HG03521 (cell line): Measurements from ENCODE around the gene FBXO3.
A peak's percentile ranks its signal among the peaks of the same experiment; 100 is the strongest.

Source experiments
- ATAC-seq: cut with Tn5 transposase; IDR thresholded peaks from one replicate; pipeline ENCODE4 v1.9.1; 2021; ENCODE audit warnings: mild to moderate bottlenecking, moderate library complexity; ENCODE audit not compliant: unreplicated experiment

FBXO3 gene

DNA sequence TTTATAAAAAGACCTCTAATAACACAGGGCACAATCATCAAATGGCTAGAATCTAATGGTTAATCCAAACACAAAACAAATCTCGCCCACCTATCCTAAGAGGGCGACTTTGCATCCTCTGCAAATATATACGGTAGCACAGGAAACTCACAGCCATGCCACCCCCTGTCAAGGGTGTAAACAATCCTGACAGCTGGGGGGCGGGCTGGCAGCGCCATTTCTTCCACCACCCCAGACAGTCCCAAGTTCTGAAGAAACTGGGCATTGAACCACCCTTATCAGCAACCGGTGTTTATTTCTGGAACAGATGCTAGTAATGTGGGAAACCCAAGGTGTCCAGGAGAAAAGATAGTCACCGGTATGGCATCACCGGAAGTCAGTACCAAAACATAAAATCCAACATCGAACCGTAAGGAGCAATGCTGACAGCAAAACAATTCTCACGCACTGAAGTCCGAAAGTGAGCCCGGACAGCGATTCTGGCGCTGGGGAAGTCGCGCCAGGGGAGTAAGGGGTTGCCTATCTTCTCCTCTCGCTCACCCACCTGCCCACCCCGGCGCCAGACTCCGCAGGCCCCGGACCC is 825 bp downstream of the FBXO3 start:
- no peak for ATAC-seq

DNA sequence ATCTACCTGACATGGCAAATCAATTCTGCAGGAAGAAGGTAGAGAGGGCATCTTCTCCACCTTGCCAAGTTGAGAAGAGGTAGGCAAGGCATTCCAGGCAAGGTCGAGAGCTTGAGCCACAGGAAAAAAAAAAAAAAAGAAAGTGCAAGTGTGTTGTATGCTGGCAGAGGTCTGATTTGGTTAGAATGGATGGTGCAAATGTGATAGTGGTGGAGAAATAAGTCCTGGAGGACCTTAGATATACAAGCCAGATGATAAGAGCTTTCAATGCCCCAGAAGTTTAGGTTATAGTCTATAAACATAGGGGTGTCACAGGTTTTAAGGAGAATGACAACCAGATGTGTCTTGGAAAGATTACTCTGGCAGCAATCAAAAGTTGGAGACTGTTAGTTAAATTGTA is 1.4 kb downstream of the FBXO3 start:
- no peak for ATAC-seq

DNA sequence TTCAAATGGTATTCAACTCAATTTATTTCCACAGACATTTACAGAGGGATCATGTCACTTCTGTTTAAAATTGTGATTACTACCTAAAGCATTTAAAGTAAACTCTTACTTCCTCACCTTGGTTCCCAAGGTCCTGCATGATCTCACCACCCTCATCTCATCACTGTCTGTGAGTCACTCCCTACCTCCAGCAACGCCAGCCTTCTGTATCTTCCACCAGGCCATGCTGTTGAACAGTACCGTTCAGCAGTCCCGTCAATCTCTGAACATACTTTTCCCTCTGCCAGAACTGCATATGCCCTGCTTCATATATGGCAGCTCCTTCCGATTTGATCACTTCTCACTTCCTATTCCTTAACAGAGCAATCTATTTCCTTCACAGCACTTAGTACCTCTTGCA is 2.0 kb downstream of the FBXO3 start:
- ATAC-seq = no peak

DNA sequence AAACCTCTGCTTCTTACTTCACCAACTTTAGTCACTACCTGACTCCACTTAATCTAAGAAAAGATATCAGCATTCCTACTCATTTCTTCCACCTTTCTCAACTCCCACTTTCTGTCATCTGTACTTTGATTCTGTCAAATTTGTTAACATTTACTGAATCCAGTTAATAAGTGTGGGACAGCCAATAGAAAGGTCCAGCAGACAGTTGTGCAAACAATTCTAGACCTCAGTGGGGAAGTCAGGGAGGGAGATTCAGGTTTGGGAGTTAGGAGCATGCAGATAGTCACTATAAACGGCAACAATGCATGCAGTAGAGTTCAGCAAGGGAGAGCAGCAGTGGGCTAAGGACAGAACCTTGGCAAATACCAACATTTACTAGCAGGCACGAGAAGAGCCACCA is 4.1 kb downstream of the FBXO3 start:
- no peak for ATAC-seq

DNA sequence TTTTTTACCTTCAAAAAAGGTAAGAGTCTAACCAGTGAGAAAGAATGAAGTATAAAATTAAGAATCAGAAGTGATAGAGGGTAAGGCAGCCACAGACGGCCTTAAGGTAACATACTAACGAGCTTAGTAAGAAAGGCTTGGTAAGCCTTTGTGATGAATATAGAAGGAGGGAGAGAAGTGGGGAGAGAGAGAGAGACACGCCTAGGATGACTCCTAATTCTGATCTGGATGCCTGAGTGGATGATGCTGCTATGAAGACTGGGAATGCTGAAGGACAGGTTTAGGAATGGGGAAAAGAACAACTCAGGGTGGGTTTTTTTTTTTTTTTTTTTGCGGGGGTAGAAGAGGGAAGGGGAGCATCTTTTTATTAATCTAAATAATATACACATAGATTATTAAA is 4.8 kb downstream of the FBXO3 start:
- ATAC-seq = no peak

DNA sequence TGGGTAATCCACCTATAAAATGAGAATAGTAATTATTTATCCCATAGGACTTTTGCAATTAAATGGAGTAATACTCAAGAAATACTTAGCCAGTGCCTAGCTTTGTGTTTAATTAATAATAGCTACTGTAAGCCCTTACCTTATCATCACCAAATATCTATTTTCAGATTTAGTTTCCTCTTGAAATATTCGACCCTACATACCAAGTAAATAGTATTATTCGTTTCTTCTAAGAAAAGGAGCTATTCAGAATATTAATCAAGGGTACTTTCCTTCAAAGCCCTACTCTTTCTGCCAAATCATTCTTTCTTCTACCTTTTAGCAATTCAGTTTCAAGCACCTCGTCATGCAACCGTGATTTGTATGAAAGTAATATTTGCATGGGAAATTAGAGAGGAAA is 6.7 kb downstream of the FBXO3 start:
- ATAC-seq = no peak

DNA sequence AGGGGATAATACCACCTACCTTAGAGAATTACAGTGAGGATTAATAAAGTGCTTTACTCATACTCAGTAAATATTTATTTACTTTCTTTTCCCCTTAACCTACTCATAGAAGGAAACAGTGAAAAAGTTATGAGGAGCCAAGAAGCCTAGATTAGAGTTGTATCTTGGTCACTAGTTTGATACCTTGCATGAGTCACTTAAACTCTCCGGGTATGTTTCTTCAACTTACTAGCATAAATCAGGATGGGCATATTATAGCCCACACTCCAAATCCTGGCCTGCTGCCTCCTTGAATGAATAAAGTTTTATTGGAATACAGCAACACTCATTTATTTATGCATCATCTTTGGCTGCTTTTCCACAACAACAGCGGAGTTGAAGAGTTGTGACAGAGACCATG is 8.2 kb downstream of the FBXO3 start:
- no peak for ATAC-seq

DNA sequence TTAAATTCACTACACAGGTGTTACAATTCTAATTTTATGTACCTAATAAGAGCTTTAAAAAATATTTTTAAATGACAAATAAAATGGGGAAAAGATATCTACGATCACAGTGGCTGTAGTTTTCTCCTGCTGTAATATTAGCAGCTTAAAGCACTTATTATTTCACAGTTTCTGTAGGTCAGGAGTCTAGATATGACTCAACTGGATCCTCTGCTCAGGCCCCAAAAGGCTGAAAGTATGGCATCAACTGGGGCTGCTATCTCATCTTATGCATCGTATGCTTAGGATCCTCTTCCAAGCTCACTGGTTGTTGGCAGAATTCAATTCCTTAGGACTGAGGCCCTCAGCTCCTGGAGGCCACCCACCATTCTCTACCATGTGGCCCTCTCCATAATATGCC is 12.8 kb downstream of the FBXO3 start:
- no peak for ATAC-seq

DNA sequence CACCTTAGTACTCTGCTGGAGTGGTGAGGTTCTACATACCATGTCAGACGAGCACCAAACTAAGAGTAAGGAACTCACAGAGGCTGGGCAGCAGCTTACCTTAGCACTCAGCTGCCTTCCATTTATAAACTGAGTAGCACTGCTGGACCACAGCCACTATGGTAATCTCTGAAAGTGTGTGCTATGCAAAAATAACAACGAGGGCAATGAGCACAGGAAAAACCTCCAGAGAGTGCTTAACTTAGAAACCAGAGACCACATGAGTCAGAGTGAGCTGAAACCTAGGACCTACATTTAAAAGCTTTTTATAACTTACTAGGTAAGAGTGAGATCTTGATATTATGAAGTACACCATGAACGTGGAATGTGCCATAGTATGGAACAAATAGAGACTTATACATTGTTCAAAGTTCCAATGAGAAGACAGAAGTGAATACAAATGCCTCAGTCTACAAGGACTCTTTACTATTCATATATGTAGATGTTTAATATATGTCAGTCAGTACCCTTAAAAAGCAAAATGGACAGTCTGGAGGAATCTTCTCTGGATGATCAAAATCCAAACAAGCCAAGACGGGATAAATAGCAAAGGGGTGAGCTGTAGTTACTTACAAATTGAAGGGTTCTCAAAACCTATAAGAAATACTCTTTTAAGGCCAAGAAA is 20.9 kb downstream of the FBXO3 start:
- peak; percentile 96 for ATAC-seq

DNA sequence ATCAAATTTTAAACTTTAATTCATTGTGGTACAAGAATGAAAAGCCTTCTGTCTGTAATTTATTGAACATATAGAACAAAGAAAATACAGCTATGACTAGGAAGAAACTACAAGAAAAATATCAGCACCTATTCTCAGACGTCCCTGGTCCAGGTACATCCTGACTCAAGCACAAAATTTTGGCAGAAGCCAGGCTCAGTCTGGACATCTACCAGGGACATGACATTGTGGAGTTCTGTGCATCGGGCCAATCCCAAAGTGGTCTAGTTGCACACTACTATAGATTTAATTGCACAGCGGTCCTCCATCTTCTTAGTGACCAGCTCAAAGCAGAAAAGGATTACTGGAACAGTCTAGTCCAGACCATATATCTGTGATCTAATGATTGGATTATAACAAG is 22.4 kb downstream of the FBXO3 start:
- no peak for ATAC-seq

DNA sequence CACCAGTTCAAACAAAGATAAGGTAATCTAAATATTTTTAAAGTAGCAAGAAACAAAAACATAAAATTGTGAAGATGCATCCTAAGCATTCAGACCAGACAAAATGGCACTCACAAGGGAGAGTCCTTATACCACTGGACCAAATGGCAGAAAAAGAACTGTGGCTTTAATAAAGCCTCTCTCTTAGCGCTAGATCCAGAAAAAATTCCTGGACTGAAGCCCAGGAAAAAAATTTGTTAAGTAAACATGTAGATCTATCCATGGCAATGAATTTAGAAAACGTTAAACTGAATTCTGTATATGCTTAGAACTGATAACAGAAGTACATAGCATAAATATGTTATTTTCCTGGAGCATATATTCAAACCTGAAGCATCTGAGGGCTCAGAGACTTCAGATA is 26.3 kb downstream of the FBXO3 start:
- ATAC-seq = no peak

DNA sequence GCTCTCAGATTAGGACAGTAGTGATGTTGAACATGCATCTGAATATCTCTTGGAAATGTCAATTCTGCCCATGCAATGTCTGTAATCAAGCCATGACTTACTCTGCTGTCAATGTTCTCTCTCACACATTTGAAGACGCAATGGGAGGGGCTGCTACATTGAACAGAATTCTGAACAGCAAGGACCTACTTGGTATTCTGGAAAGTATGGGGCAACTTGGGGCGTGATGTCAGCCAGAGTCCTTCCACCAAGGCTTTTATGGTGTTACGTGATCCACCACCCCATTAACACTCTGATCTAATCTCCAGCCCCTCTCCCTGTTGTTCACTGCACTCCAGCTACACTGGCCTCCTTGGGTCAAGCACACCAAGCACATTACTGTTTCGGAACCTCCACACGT is 31.0 kb downstream of the FBXO3 start:
- no peak for ATAC-seq

DNA sequence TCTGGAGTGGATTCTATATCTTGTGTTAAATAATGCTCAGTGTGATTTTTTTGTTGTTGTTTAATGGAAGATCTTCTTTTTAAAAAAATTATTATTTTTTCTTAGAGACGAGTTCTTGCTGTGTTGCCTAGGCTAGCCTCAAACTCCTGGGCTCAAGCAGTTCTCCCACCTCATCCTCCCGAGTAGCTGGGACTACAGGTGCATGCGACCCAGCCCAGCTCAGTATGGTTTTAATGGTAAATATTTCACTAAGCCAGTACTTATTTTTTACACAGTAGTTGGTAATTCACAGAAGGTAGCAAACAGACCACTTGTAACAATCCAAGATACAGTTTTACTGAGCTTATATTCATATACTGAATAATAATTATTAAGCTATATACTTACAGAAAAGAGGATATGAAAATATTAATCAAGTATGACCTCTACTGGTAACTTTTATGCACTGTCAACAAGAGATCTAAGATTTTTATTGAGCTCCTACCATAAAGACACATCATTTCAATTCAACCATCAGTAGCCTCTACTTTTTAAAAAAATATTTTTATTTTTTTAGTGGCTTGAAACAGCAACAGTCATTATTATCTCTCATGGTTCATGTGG is 32.0 kb downstream of the FBXO3 start:
- no peak for ATAC-seq

DNA sequence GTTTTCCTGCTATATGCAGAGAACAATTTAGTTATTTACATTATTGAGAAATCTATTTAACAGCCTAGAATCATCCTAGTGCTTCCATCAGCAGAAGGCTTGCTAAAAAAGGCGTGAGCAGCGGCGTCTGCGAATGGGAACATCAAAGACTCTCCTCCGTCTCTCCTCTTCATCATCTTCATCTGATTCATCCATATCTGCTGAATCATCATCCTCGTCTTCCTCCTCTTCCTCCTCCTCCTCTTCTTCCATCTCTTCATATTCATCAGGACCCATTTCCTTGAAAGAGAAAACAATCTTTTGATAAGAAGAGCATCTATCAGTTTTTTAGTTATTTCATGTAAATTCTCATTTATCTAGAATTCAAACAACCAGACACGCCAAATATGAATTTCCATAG is 32.5 kb downstream of the FBXO3 start:
- no peak for ATAC-seq

DNA sequence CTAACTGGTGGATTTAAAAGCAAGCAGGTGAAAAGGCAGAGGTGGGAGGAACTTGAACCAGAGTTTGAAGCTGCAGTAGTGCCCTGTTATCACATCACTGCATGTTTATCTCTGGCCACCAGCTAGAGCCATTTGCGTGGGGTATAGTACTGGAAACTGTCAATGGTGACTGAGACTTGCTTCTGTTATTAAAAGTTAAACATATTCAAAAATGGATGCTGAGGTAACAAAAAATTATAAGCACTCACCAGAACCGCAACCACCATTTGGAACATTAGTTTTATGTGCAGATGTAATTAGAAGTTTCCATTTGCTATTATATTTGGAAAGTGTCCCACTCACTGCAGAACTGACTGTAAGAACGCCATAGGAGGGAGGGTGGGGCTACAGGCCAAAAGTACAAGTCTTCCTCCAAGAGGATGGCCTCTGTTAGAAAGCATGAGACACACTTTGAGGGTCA is 36.9 kb downstream of the FBXO3 start:
- ATAC-seq = no peak

DNA sequence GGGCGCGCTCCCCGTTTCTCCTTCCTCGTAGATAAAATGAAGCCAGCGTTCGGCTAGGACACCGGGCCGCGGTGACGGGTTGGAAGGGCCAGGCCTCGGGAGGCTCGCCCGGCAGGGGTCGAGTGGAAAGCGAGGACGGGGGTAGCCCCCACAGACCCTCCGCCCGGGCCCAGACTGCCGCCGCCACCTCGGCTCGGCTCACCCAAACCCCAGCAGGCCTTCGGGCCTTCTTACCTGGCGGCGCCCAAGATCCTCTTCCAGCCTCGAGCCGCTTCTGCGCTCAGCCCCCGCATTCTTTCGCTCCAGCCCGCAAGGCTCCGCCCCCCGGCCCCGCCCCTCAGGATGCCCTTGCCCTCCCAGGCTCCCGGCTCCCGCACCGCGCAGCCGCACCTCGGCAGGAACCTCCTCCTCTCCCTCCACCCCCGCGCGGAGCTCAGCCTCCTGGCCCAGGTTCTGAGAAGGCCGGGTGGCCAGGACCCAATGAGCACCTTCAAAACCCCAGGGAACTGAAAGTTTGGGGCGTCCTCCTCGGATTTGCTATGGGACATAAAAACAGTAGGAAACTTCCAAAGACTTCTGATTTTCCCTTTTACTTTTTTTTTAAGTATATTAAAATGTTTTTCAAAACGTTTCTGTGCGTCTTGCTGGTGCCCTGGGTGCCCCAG is 38.0 kb downstream of the FBXO3 start, which contains the start of gene CD59:
TSS of gene CD59 (minus strand) at position 276 of the 665 bp plus-strand sequence. CDS start 13,978 bp downstream, outside the sequence.
- peak; percentile 56 for ATAC-seq

DNA sequence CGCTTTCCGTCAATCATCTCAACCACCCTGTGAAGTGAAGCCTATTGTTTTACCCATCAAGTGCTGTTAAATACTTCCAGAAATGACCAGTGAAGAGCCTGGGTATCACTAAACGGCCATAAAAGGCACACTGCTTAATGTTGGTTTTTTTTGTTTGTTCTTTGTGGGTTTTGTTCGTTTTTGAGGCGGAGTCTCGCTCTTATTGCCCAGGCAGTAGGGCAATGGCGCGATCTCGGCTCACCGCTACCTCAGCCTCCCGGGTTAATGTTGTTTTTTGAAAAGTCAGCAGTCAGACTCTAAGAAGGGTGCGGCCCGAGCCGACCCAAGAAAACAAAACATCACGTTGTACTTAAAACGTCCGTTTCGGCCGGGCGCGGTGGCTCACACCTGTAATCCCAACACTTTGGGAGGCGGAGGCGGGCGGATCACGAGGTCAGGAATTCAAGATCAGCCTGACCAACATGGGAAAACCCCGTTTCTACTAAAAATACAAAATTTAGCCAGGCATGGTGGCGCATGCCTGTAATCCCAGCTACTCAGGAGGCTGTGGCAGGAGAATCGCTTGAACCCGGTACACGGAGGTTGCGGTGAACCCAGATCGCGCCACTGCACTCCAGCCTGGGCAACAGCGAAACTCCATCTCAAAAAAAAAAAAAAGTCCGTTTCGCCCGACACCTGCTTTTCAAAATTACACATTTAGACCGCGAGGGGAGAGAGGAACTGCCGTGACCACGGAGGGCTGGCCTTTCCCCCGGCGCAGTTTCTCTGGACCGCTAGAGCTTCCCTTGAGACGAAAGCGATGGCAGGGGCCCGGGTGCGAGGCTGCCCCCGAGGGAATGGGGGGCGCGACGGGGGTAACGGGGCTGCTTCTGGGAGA is 38.8 kb downstream of the FBXO3 start:
- peak; percentile 41 for ATAC-seq

DNA sequence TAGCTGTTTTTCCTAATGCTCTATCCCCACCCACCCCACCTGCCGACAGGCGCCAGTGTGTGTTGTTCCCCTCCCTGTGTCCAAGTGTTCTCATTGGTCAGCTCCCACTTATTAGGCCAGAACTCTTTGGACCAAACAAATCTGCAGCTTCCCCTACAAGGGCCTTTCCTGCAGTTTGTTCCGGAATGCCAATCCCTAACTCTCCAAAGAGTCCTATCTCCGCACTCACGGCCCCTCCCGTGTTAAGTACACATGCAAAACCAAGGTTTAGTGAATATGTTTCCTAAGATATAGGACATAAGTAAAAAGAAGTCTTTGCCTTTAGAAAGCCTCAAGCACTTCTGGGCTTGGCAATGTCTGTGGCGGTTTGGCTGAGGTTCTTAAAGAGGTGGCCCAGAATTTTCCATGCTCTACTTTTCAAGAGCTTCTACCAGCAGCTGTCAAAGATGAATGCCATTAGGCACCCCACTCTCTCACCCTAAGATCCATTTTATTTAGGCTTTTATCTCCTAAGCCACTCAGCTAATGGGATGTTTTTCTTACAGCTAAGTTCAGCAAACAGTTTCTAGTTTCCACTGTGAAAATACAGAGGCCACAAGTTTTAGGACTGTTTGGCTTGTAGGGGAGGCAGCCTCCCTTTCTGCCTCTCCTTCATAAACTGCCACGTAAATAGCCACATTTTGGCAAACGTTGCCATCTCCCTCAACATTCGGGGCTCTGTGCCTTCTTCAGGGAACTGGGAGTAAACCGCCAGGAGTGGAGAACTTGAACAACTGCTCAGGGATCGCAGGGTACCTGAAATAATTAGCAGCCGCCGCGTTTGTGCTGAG is 39.7 kb downstream of the FBXO3 start:
- ATAC-seq = no peak

DNA sequence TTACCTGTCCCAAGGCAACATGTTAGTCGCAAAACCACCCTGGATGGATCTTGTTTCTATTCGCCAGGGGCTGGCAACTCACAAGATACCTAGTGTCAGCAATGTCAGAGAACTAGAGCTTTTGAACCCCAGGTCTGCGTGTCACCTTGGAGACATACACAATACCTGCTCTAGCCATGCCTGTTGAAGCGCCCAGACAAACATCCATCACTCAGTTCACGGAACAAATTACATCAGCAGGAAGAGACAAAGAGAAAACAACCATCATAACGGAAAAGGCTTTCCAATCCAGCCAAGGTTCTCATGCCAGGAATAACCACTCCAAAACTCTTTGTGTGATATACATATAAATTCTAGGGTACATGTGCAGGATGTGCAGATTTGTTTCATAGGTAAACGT is 40.3 kb downstream of the FBXO3 start:
- ATAC-seq = no peak
